H9 (cell line): ENCODE measurements around the gene CROT. TPM values are rescaled to one million over a fixed set of nuclear protein-coding genes. Genes with fewer than 3 reads are reported as not detected.

ENCODE experiments used
- DNase-seq: peaks from one replicate; pipeline ENCODE4 v3.0.0-alpha.2; 2017
- H2AFZ ChIP-seq: one replicate; pipeline ENCODE4 v1.6.1; 2013; ENCODE audit warnings: mild to moderate bottlenecking, low read length, control low read depth, moderate library complexity
- H2AK5ac ChIP-seq: 2 replicates; pipeline ENCODE4 v1.6.1; 2013; ENCODE audit warnings: low read length, control low read depth, mixed read lengths; ENCODE audit not compliant: insufficient read length
- H2BK120ac ChIP-seq: one replicate; pipeline ENCODE4 v1.6.1; 2013; ENCODE audit warnings: low read depth, mild to moderate bottlenecking, low read length, control low read depth, inconsistent platforms; ENCODE audit not compliant: poor library complexity, severe bottlenecking
- H2BK12ac ChIP-seq: 2 replicates; pipeline ENCODE4 v1.6.1; 2013; ENCODE audit warnings: low read length, control low read depth, mixed read lengths, low read depth; ENCODE audit not compliant: insufficient read length
- H2BK15ac ChIP-seq: 2 replicates; pipeline ENCODE4 v1.6.1; 2013; ENCODE audit warnings: low read depth, low read length, control low read depth
- H2BK20ac ChIP-seq: one replicate; pipeline ENCODE4 v1.6.1; 2013; ENCODE audit warnings: low read depth, mild to moderate bottlenecking, low read length, control low read depth, inconsistent platforms; ENCODE audit not compliant: poor library complexity, severe bottlenecking
- H2BK5ac ChIP-seq: 2 replicates; pipeline ENCODE4 v1.6.1; 2013; ENCODE audit warnings: low read length, control low read depth, mixed read lengths; ENCODE audit not compliant: insufficient read length
- H3K14ac ChIP-seq: 2 replicates; pipeline ENCODE4 v1.6.1; 2013; ENCODE audit warnings: low read length, control low read depth; ENCODE audit not compliant: insufficient read depth
- H3K18ac ChIP-seq: 2 replicates; pipeline ENCODE4 v1.6.1; 2013; ENCODE audit warnings: low read depth, mild to moderate bottlenecking, mixed read lengths, low read length, control low read depth; ENCODE audit not compliant: insufficient read length
- H3K23ac ChIP-seq: 2 replicates; pipeline ENCODE4 v1.6.1; 2013; ENCODE audit warnings: low read length, control low read depth, mixed read lengths, low read depth; ENCODE audit not compliant: insufficient read length
- H3K23me2 ChIP-seq: 2 replicates; pipeline ENCODE4 v1.6.1; 2013; ENCODE audit warnings: low read depth, mild to moderate bottlenecking, mixed read lengths, low read length, control low read depth; ENCODE audit not compliant: insufficient read length, poor library complexity, severe bottlenecking
- H3K27ac ChIP-seq: 2 replicates; pipeline ENCODE4 v1.5.1; 2013; ENCODE audit warnings: low read length, control low read depth, mixed read lengths, low read depth; ENCODE audit not compliant: insufficient read length
- H3K27me3 ChIP-seq: 2 replicates; pipeline ENCODE4 v1.6.1; 2013; ENCODE audit warnings: low read length, control low read depth, inconsistent platforms; ENCODE audit not compliant: insufficient read depth
- H3K4ac ChIP-seq: 2 replicates; pipeline ENCODE4 v1.6.1; 2013; ENCODE audit warnings: low read depth, mild to moderate bottlenecking, control low read depth, inconsistent platforms, low read length, moderate library complexity
- H3K4me1 ChIP-seq: 2 replicates; pipeline ENCODE4 v1.6.1; 2013; ENCODE audit warnings: low read length, control low read depth, inconsistent platforms; ENCODE audit not compliant: insufficient read depth
- H3K4me2 ChIP-seq: 2 replicates; pipeline ENCODE4 v1.6.1; 2013; ENCODE audit warnings: low read length, control low read depth, mixed read lengths; ENCODE audit not compliant: insufficient read length, insufficient read depth
- H3K56ac ChIP-seq: 2 replicates; pipeline ENCODE4 v1.6.1; 2013; ENCODE audit warnings: low read depth, mild to moderate bottlenecking, mixed read lengths, low read length, control low read depth; ENCODE audit not compliant: insufficient read length
- H3K79me1 ChIP-seq: 2 replicates; pipeline ENCODE4 v1.6.1; 2013; ENCODE audit warnings: low read depth, mild to moderate bottlenecking, moderate library complexity, low read length, control low read depth, inconsistent platforms; ENCODE audit not compliant: insufficient read depth, poor library complexity, severe bottlenecking
- H3K79me2 ChIP-seq: 2 replicates; pipeline ENCODE4 v1.6.1; 2013; ENCODE audit warnings: low read length, control low read depth, inconsistent platforms; ENCODE audit not compliant: insufficient read depth
- H3K9ac ChIP-seq: 2 replicates; pipeline ENCODE4 v1.6.1; 2013; ENCODE audit warnings: low read length, control low read depth, mixed read lengths; ENCODE audit not compliant: insufficient read length; ENCODE audit errors: extremely low read depth
- H3K9me3 ChIP-seq: one replicate; pipeline ENCODE4 v1.6.1; 2013; ENCODE audit warnings: low read depth, low read length, inconsistent platforms; ENCODE audit not compliant: control insufficient read depth
- H3T11ph ChIP-seq: one replicate; pipeline ENCODE4 v1.6.1; 2013; ENCODE audit warnings: mild to moderate bottlenecking, low read length, control low read depth, inconsistent platforms
- H4K20me1 ChIP-seq: one replicate; pipeline ENCODE4 v1.6.1; 2013; ENCODE audit not compliant: control insufficient read depth, insufficient read length, insufficient read depth
- H4K5ac ChIP-seq: 2 replicates; pipeline ENCODE4 v1.6.1; 2013; ENCODE audit warnings: low read depth, mild to moderate bottlenecking, mixed read lengths, low read length, control low read depth; ENCODE audit not compliant: insufficient read length
- H4K8ac ChIP-seq: replicated peaks from 2 replicates; pipeline ENCODE4 v1.6.1; 2013; ENCODE audit warnings: low read length, control low read depth, mixed read lengths, low read depth; ENCODE audit not compliant: insufficient read length
- H4K91ac ChIP-seq: 2 replicates; pipeline ENCODE4 v1.6.1; 2013; ENCODE audit warnings: low read depth, mild to moderate bottlenecking, moderate library complexity, mixed read lengths, low read length, control low read depth; ENCODE audit not compliant: insufficient read length
- H3K27ac Mint-ChIP-seq, 3 experiments: 2 replicates in 2 of 3; 3 replicates in 1 of 3; pipeline ENCODE4 v1.8.0; 2020 to 2021; ENCODE audit warnings: mixed read lengths in 3 of 3, mild to moderate bottlenecking in 1 of 3, moderate library complexity in 1 of 3
- H3K27me3 Mint-ChIP-seq: 2 replicates; pipeline ENCODE4 v1.8.0; 2021; ENCODE audit warnings: low read depth, mild to moderate bottlenecking, moderate library complexity, mixed read lengths
- H3K36me3 Mint-ChIP-seq, 3 experiments: 2 replicates in 2 of 3; 3 replicates in 1 of 3; pipeline ENCODE4 v1.8.0; 2020 to 2021; ENCODE audit warnings: low read depth in 3 of 3, mixed read lengths in 3 of 3; ENCODE audit not compliant: insufficient read depth in 1 of 3
- H3K4me1 Mint-ChIP-seq, 2 experiments: 2 replicates each; pipeline ENCODE4 v1.8.0; 2020; ENCODE audit warnings: mixed read lengths in 2 of 2
- H3K4me3 Mint-ChIP-seq, 2 experiments: 2 replicates in 1 of 2; 3 replicates in 1 of 2; pipeline ENCODE4 v1.8.0; 2020 to 2021; ENCODE audit warnings: mild to moderate bottlenecking in 2 of 2, mixed read lengths in 2 of 2, moderate library complexity in 1 of 2
- H3K9me3 Mint-ChIP-seq, 2 experiments: 2 replicates in 1 of 2; 3 replicates in 1 of 2; pipeline ENCODE4 v1.8.0; 2020; ENCODE audit warnings: mild to moderate bottlenecking in 2 of 2, mixed read lengths in 2 of 2, moderate library complexity in 1 of 2
- WGBS: extraction: QIAGEN DNeasy Blood & Tissue Kit; methylation state at CpG from one replicate; pipeline ENCODE4 v1.1.7; 2013; ENCODE audit warnings: missing lambda C conversion rate, low lambda C conversion rate, mixed read lengths; ENCODE audit not compliant: insufficient read length; ENCODE audit errors: extremely low coverage; 5-methylcytosine and 5-hydroxymethylcytosine counted together
- total RNA-seq: library from RNA; stranded (reverse); gene quantifications from 2 replicates; pipeline ENCODE4 v1.2.1, GENCODE V29; 2021
- TF ChIP-seq, protein P1 (sequence below): fragments of 200-600 bp; sonication (generic); conservative IDR thresholded peaks from 3 replicates; pipeline ENCODE4 v1.8.0; 2021; ENCODE audit warnings: antibody characterized with exemption, mild to moderate bottlenecking

Gene CROT
- total RNA-seq, 1 experiment from 2014 or later = 6.0 TPM

DNA sequence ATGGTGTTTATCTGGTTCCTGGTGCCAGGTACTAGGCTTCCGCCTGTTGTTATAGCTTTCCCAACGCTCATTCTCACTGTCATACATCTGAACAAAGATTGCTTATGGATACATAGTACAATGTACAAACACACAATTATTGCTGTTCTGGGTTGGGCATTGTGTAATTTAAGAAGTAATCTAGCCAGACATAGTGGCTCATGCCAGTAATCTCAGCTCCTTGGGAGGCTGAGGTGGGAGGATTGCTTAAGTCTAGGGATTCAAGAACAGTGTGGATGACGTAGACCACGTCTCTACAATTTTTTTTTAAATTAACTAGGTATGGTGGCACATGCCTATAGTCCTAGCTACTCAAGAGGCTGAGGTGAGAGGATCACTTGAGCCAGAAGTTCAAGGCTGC is 9.3 kb upstream of the CROT start:
- Histone ChIP-seq H2BK15ac (no peak overlapping the region), H2BK5ac (no peak overlapping the region), H2BK20ac (no peak overlapping the region), H3K9me3 (no peaks in the 10 kb centered on the region), H3K18ac (no peak overlapping the region), H3K9ac (no peak overlapping the region), H2AK5ac (no peak overlapping the region), H2BK120ac (no peak overlapping the region), H3K14ac (no peak overlapping the region), H4K20me1 (no peaks in the 10 kb centered on the region), H4K91ac (no peak overlapping the region), H4K5ac (no peak overlapping the region), H3K23me2 (no peaks in the 10 kb centered on the region), H3K27me3 (no peaks in the 10 kb centered on the region), H3T11ph (no peak overlapping the region), H3K4me2 (no peak overlapping the region), H3K4me1 (no peaks in the 10 kb centered on the region), H2AFZ (no peak overlapping the region), H3K4ac (no peak overlapping the region), H3K79me1 (no peaks in the 10 kb centered on the region), H3K79me2 (no peaks in the 10 kb centered on the region), H3K27ac (no peak overlapping the region), H2BK12ac (no peak overlapping the region), H3K56ac (no peak overlapping the region), H3K23ac (no peak overlapping the region), H4K8ac (no peak overlapping the region)
- no peak for DNase-seq
- Mint-ChIP-seq H3K4me1 (peaks cover under 1 to 10% of the 10 kb centered on the region in 2 experiments; a peak in 2 of 4 replicates), H3K9me3 (peaks cover 16 to 24% of the 10 kb centered on the region in 2 experiments), H3K27me3 (no peaks in the 10 kb centered on the region), H3K36me3 (peaks cover 14 to 33% (median 30%) of the 10 kb centered on the region in 3 experiments), H3K4me3 (no peak overlapping the region), H3K27ac (no peak overlapping the region)
- TF ChIP-seq, protein P1, sequence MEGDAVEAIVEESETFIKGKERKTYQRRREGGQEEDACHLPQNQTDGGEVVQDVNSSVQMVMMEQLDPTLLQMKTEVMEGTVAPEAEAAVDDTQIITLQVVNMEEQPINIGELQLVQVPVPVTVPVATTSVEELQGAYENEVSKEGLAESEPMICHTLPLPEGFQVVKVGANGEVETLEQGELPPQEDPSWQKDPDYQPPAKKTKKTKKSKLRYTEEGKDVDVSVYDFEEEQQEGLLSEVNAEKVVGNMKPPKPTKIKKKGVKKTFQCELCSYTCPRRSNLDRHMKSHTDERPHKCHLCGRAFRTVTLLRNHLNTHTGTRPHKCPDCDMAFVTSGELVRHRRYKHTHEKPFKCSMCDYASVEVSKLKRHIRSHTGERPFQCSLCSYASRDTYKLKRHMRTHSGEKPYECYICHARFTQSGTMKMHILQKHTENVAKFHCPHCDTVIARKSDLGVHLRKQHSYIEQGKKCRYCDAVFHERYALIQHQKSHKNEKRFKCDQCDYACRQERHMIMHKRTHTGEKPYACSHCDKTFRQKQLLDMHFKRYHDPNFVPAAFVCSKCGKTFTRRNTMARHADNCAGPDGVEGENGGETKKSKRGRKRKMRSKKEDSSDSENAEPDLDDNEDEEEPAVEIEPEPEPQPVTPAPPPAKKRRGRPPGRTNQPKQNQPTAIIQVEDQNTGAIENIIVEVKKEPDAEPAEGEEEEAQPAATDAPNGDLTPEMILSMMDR = no peak
- WGBS = no CpG with 5 or more reads among the region's 4 CpGs
